ENCODE data around the gene NAALADL2.
"Not testable (repeated sequence)": the region's sequence is repeated elsewhere in the genome, so short reads cannot be mapped to it uniquely, and the experiment has no call there.

NAALADL2 gene

DNA sequence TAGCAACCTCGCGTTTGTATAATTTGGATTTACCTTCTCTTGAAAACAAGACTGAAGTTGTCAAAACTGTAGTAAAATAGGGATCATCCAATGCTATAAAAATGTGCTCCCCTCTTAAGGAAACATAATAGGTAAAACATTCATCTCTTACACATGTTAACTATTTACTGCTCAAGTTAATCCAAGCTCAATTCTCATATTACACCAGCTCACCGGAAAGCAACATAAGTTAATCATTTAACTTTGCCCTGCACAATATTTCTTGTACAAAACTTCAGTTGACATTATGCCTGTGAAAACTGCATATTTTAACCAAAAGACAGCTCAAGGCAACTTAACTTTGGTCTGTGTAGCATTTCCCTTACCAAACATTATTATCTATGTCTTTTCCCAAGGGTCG, 634.2 kb downstream of the NAALADL2 start:
- no peak for DNase-seq (ENCODE audit: low spot score)

DNA sequence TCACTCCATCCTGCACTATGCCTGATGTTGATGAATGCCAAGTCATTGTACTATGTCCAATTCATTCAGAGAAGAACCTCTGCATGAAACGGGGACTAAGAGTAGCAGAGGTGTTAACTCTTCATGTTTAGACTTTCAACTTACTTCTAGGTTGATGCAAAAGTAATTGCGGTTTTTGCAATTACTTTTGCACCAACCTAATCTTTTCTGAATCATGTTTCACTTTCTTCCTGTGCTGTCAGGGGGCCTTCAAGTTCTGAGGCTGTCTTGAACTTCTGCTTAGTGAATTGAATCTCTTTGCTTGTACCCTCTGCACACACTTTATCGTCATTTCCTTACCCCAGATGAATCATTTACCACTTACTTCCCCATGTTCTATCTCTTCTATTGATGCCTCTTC, 636.2 kb downstream of the NAALADL2 start:
- peak; percentile 23 for DNase-seq (ENCODE audit: low spot score)

DNA sequence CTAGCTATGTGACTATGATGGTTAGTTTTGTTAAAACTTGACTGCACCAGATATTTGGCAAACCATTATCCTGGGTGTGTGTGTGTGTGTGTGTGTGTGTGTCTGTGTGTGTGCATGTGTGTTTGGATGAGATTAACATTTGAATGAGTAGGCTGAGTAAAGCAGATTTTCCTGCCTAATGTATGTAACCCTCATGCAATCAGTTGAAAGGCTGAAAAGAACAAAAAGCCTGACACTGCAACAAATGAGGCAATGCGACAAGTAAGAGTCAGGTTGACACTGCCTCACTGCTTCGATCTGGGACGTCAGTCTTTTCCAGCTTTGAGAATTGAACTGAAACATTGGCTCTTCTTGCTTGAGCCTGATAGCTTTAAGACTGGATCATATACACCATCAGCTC, 643.0 kb downstream of the NAALADL2 start:
- DNase-seq (ENCODE audit: low spot score): no peak

DNA sequence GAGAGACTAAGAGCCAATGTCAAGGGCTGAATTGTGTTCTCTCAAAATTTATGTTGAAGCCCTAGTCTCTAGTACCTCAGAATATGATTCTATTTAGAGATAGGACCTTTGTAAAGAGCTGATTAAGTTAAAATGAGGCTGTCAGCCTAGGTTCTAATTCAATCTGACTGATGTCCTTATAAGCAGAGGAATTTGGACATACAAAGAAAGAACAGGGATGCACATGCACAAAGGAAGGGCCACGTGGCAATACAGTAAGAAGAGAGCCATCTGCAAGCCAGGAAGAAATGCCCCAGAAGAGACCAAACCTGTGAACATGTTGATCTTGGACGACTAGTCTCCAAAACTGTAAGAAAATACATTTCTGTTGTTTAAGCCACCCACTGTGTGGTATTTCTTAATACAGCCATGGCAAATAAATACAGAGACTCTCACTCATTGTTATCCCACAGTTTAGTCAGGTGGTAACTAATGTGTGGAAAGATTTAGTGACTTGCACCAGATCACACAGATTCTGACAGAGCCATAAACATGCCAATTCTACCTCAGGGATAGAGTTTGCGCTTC, 652.2 kb downstream of the NAALADL2 start:
- DNase-seq (ENCODE audit: low spot score): no peak

DNA sequence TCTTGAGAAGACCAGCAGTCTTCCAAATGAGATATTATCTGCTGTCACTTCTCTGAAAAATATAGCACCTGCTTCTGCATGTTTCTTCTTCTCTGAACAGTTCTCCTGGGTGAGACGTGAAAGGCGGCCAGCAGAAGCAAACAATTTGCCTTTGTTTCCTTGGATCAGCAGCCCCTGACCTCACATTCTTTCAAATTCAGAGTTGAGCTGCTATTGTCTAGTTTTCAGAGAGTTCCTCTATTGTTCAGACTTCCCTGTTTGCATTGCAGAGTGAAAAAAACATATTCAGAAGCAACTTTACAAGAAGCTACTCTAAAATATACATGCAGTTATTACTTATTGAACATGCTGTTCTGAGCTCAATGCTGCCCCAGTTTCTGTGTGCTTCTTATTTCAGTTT, 653.6 kb downstream of the NAALADL2 start:
- no peak for DNase-seq (ENCODE audit: low spot score)

DNA sequence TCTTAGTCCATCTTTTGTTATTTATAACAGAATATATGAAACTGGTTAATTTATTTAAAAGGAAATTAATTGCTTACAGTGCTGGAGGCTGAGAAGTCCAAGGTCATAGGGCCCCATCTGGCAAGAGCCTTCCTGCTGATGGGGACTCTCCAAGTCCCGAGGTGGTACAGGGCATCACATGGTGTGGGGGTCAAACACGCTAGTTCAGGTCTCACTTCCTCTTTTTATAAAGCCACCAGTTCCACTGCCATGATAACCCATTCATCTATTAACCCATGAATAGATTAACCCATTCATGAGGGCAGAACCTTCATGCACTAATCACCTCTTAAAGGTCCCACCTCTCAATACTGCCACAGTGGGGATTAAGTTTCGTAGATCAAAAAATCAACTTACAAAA, 659.3 kb downstream of the NAALADL2 start:
- no peak for DNase-seq (ENCODE audit: low spot score)

DNA sequence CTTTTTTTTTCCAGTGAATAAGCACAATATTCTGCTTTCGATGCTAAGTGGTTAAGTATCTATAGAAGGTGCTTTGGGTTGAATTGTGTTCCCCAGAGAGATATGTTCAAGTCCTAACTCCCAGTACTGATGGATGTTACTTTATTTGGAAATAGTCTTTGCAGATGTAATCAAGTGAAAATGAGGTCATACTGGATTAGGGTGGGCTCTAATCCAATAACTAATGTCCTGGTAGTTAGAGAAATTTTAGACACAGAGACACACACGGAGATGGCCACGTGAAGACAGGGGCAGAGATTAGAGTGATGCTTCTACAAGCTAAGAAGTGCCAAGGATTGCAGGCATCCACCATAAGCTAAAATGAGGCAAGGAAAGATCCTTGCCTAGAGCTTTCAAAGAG, 662.3 kb downstream of the NAALADL2 start:
- DNase-seq (ENCODE audit: low spot score): no peak

DNA sequence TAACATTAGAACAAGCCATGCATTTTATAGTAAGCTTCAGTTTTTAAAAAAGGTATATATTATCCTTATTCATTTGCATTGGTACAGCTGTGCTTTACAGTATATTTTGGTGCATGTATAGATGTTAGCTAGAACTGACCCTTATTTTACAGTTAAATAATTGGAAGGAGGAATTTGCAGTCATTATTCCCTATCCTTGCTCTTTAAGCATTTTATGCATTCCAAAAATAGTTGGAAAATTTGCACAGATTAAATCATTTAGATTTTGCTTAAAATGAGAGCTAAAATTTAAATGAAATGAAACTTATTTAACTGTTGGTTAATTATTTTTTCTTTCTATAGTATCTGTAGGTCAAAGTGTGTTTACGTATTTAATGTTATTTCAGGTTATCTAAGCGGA, 667.1 kb downstream of the NAALADL2 start:
- no peak for DNase-seq (ENCODE audit: low spot score)

DNA sequence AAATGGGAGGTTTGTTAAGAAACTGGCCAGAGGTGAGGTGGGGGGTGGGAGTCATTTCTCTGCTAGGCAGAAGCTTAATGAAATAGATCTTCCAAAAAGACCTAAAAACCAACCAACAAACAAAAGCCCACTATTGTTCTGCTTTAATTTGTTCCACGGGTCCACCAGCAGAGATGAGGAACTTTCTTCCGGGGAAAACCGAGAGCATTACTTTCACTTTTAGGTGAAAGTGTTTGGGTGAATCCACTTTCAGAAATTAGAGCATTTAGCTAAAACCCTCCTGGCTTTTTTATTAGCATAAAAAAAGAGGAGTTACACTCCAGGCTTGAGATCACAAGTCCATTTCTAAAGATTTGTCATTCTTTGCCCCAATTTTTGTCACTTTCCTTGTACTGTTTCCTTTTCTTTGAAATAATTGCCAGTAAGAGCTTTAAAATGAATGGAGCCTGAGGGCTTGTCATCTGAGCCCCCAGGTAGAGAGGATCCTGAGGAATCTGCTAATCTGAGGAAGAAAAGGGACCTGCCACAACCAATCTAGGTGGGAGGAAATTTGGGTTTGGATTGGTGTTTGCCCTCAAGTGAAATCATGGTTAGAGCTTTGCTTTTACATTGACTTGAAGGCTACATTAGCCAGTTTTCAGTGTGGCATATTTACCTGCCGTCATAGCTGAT, 667.6 kb downstream of the NAALADL2 start:
- DNase-seq (ENCODE audit: low spot score): no peak

DNA sequence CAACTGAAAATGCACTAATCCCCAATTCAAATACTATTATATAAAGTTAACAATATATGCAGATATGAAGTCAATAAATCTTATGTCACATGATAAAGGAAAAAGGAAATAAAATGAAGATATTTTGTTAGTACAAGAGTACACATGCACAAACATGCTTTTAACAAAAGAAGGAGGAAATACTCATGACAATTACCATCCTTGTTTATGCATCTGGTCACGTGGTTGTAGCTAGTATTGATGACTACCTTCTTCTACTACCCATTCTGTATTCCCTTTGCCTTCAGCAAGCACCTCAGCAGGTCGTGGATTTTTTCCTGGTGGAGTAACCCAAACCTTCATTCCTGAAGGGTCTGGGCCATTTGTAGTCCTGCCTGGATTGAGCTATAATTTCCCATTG, 669.6 kb downstream of the NAALADL2 start:
- DNase-seq (ENCODE audit: low spot score): not testable (repeated sequence)

DNA sequence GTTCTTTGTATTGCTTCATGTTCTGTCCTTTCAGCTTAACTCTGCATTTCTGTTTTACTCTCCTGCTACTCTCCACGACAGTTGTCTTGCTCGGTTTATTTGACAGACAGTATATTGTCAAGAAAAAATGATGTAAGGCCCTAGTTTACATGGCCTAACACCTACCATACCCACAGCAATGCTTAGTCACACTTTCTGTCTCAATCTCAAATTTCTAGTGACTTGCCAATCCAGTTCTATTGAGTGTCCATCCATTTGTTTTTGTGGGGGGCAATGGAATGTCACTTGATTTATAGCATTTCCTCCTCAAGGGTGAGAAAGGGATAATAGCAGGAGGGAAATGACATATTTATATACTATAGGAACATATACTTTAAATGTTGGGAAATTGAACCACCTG, 676.2 kb downstream of the NAALADL2 start:
- no peak for DNase-seq (ENCODE audit: low spot score)

DNA sequence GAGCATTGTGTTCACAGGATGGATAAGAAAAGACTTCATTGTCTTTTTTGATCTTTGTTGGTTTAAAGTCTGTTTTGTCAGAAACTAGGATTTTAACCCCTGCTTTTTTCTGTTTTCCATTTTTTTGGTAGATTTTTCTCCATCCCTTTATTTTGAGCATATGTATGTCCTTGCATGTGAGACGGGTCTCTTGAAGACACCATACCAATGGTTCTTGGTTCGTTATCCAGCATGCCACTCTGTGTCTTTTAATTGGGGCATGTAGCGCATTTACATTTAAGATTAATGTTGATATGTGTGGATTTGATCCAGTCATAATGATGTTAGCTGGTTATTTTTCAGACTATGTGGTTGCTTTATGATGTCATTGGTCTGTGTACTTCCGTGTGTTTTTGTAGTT, 687.0 kb downstream of the NAALADL2 start:
- DNase-seq (ENCODE audit: low spot score): no peak

DNA sequence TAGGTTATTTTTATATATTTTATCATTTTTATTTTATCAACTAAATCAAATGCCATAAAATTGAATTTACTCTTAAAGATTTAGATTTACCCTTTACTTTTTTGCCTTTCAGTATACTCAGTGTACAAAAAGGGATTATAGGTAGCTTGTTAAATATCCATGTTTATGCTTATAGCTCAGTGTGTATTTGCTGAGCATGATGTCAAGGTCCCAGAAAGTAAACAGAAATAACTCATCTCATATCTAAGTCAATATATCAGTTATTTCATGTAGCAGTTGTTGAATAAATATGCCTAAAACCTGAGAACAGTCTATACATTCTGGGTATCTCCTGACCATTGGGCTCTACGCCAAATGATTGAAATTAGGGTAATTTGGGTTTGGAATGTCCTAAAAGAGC, 693.8 kb downstream of the NAALADL2 start:
- no peak for DNase-seq (ENCODE audit: low spot score)

DNA sequence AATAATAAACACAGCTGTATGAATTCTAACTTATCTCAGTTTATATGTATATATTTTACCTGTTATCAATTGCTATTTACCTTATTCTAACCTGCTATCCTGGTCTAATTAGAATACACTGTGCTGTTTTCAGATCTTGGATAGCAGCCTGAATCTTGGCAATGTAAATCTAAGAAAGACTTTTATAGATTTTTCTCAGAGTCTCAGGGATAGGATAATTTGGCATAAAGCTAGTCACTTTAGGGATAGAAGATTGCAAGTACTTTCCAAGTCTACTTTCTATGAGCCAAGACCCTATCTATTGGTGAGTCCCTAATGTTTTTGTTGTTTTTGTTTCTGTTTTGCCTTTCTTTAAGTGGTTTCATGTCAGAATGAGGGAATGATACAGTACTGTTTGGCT, 695.7 kb downstream of the NAALADL2 start:
- no peak for DNase-seq (ENCODE audit: low spot score)

DNA sequence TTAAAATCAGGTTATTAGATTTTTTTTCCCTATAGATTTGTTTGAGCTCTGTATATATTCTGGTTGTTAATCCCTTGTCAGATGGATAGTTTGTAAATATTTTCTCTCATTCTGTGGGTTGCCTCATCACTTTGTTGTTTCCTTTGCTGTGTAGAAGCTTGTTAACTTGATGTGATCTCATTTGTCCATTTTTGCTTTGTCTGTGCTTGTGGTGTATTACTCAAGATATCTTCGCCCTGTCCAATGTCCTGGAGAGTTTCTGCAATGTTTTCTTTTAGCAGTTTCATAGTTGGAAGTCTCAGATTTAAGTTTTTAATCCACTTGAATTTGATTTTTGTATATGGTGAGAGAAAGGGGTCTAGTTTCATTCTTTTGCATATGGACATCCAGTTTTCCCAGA, 699.1 kb downstream of the NAALADL2 start:
- DNase-seq (ENCODE audit: low spot score): no peak

DNA sequence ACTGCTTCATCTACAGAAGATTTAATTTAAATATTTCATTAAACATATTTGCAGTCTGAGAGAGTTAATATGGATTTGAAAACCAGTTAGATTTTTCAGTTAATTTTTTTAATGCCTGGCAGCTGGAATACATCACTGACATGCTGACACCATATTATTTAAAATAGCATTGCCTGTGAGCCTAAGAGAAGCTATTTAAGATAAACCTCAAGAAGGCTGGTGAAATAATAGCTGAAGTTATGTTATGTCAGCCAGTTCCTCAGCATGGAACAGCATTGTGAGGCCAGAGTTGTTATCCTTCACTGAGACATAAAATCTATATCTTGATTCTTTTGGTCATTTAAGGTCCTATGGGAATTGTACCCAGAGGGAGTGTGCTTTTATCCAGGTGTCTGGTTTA, 705.2 kb downstream of the NAALADL2 start:
- no peak for DNase-seq (ENCODE audit: low spot score)

DNA sequence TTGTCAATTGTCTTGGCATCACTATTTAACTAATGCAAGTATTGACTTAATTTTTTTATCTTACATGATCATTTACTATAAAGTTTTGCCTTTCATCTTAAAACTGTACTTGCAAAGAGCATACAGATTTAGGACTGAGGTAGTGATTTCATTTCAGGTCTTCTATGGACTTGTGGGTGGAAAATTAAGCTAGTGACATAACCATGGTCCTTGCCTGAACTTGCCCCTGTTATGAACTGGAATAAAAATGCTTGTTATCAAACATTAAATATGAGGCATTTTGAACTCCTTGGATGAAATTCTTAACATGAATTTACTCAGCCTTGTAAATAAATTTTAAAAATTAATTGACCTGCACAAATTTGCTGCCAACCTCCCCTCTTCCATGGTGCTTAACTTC, 712.0 kb downstream of the NAALADL2 start:
- DNase-seq (ENCODE audit: low spot score): no peak

DNA sequence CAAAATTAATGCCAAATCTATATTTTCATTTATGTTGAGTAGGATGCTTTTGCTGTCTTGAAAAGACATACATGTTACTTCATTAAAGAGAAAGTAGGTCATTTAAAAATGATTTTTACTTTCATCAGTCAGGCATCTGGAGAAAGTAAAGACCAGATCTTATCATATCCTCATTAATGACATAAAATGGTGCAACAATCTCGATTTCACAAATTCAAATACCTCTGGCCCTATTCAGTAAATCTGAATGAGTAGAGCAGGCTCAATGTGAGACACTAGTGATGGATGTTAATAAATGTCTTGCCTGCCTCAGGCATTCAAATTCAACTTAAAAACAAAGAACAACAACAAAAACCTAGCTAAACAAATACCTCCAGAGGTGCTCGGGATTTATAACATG, 714.1 kb downstream of the NAALADL2 start:
- no peak for DNase-seq (ENCODE audit: low spot score)

DNA sequence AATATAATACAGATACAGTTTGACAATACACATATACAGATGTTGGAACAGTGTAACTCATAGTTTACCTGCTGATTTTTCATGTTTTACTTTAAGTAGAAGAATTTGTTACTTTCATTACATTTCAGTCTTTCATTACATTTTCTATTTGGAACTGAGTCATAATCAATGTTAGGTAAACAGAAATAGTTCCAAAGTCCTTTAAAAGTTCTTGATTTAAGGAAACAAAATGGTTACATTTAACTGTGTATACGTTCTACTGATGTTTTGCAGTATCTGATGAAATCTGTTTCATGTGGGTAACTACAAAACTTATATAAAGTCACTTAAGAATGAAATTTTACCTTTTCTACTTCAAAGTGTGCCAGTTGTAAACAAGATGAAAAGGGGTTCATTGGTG, 721.2 kb downstream of the NAALADL2 start:
- DNase-seq (ENCODE audit: low spot score): no peak

DNA sequence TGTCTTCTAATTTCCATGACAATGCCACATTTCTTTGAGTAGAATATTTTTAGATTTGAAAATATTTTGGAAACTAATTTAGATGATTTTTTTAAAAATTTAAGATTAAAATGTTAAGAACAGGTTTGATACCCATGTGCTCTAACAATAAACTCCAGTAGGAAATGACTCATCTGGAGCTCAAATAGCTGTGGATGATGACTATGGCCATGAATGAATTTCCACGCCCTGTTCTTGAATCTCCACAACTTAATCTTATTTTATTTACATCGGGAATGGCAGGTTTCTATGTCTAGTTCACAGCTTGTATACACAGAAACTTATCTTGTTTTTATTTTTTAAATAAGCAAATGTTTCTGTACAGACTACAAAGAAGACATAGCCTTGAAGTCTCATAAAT, 726.8 kb downstream of the NAALADL2 start:
- DNase-seq (ENCODE audit: low spot score): no peak

DNA sequence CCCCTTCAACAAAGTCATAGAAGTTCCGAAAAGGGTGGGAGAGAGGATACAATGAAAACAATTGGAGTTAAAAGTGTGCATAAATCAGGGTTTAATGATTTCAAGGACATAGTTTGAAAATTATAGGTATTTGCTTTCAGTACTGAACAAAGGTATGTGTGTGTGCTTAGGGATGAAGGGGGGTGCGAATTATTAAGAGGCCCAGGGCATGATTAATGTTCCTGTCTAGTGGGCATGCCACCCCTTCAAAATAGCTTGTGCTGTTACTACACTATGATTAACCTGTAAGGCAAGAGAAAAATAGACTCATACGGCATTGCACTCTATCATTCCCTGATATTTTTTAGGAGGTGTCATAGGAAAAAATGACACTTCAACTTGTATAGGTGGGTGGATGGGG, 731.6 kb downstream of the NAALADL2 start:
- no peak for DNase-seq (ENCODE audit: low spot score)

DNA sequence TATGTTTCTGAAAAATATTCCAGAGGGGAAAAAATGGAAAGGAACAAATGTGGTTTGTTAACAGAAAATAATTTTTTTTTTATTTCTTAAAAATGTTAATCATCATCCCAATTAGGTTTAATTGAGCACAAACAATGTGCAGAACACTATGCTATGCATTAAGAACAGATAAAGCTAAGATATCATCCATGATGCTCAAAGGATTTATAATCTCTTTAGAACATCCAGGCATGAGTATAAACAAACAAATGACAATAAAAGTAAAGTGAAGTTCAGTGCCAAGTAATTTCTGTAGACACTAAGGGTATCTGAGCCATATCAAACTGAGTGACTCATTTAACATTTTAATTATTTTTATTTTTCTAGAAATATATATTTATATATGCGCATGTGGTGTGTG, 732.2 kb downstream of the NAALADL2 start:
- no peak for DNase-seq (ENCODE audit: low spot score)

DNA sequence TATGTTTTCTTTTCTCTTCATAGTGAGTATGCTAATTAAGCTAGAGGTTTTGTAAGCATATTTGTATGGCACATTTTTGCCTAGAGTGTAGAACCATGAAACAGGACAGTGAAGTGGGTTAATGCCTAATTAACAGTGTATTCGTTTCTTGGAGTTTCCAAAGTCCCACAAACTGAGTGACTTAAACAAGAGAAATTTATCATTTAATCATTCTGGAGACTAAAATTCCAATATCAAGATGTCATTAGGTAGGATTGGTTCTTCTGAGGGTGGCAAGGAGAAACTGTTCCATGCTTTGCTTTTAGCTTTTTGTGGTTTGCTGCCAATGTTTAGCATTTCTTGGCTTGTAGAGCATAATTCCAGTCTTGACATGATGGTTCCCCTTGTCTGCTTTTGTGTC, 734.2 kb downstream of the NAALADL2 start:
- DNase-seq (ENCODE audit: low spot score): no peak

DNA sequence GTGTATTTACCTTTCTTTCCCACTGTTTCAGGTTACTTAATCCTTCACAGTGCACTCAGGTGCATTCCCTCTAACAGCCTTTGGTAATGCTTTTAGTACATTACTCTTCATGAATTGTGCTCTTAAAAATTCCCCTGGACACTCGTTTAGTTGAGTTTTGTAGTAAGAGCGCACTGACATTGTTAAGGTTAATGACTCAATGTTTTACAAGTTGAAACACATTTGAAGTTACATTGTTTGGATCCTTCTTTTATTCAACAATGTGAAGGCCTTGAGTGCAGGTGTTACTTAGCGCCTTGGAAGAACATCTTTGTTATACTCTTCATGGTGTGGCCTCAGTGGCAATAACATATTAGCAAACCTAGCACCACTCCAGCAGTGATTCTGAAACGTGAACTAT, 739.6 kb downstream of the NAALADL2 start:
- DNase-seq (ENCODE audit: low spot score): no peak

Measured in activated CD4-positive, alpha-beta T cell treated with anti-CD3 and anti-CD28 coated beads, Interleukin-2, Interleukin-4, amounts not matched to agents 100 ng/mL and 50 ng/mL, durations not matched to agents 16 hours and 8 hours (primary cell).